ENCODE data around the gene VSTM4.

Gene VSTM4

DNA sequence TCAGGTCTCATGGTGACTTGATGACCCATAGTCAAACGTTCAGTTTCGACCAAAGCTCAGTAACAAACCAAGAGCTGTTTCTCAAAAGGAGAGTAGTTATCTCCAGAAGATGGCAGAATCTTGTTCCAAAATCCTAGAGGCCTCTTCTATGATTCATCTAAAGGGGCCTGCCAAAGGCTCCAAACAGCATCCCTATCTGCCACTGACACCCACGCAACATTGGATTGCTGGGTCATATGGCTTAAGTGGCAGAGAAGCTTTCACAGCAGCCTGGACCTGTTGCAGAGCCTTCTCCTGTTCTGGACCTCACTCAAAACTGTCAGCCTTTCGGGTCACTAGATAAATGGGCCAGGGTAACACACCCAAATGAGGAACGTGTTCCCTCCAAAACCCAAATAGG lies 121.7 kb downstream of the VSTM4 start:
- TF ChIP-seq, protein P1, sequence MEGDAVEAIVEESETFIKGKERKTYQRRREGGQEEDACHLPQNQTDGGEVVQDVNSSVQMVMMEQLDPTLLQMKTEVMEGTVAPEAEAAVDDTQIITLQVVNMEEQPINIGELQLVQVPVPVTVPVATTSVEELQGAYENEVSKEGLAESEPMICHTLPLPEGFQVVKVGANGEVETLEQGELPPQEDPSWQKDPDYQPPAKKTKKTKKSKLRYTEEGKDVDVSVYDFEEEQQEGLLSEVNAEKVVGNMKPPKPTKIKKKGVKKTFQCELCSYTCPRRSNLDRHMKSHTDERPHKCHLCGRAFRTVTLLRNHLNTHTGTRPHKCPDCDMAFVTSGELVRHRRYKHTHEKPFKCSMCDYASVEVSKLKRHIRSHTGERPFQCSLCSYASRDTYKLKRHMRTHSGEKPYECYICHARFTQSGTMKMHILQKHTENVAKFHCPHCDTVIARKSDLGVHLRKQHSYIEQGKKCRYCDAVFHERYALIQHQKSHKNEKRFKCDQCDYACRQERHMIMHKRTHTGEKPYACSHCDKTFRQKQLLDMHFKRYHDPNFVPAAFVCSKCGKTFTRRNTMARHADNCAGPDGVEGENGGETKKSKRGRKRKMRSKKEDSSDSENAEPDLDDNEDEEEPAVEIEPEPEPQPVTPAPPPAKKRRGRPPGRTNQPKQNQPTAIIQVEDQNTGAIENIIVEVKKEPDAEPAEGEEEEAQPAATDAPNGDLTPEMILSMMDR (conservative IDR thresholded peaks at IDR 0.05; ENCODE audit: low read depth, low read length), result no peak
- no peak overlapping the region for H3K4me3 ChIP-seq (ENCODE audit: low read length)
- no peak for DNase-seq (ENCODE audit: low read depth)

DNA sequence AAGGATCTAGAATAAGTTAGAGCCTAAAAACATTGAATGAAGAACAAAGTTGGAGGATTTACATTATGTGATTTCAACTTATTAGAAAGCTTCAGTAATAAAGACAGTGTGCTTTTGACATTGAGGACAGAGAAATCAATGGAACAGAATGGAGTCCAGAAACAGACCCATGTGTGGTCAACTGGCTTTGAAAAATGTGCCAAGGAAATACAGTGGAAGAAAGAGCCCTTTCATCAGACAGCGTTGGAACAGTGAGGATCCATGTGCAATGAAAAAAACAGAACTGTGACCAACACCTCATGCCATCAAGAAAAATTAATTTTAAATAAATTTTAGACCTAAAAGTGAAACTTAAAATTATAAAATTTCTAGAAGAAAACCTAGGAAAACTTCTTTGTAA lies 125.1 kb downstream of the VSTM4 start:
- no peak for DNase-seq (ENCODE audit: low read depth)
- H3K4me3 ChIP-seq (ENCODE audit: low read length), result no peak overlapping the region
- TF ChIP-seq, protein P1 (conservative IDR thresholded peaks at IDR 0.05; ENCODE audit: low read depth, low read length), result no peak

DNA sequence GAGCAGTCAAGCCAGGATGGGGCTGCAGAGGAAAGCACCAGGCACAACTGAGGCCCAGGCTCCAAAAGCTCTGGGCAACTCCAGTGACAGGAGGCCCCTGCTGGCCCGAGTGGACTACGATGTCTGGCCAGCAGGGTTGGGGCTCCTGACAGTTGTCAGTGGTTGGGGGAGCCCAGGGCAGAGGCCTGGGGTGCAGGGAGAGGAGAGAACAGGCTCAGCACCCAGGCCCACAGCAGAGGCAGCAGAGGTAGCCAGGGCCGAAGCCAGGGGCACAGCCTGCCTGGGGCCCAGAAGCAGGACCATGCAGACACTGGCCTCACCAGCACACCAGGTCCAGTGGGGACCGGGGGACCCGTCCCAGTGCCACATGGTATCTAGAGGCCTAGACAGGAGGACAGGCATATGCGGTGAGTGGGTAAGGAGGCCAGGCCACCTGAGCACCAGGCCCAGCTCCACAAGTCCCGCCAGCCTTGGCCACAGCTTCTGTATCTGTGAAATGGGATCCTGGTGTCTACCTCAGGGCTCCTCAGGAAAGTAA lies 129.6 kb downstream of the VSTM4 start:
- no peak overlapping the region for H3K4me3 ChIP-seq (ENCODE audit: low read length)
- TF ChIP-seq, protein P1 (conservative IDR thresholded peaks at IDR 0.05; ENCODE audit: low read depth, low read length), result no peak
- no peak for DNase-seq (ENCODE audit: low read depth)

DNA sequence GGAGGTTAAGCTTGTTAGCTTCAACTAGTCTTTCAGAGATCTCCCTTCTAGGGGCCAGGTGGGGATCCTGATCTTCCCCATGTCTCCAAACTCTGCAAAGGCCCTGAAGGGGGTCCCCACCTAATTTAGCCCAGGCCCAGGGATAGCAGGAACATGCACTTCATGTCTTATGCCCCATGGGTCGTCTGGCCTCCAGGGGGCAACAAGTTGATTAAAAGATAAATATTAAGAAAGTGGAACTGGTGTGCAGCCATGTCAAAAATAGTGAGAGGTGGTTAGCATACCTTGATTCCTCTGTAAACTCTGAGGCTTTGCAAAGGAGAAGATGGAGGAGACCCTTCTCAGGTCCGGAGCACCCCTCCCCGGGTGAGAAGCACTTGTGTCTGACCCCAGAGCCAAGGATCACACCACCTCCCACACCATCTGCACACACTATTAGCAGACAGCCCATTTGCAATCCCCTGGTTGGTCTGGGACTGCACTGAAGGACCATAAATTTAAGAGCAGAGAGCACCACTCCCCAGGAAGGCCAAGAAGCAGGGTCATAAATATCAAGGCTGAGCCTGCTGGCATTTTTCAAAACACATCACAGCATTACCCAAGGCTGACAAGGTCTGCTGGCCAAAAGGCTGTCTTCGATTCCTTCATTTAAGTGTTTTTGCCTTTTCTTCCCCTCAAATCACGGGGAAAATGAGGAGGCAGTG lies 131.5 kb downstream of the VSTM4 start:
- H3K4me3 ChIP-seq (ENCODE audit: low read length), result no peak overlapping the region
- TF ChIP-seq, protein P1 (conservative IDR thresholded peaks at IDR 0.05; ENCODE audit: low read depth, low read length), result no peak
- no peak for DNase-seq (ENCODE audit: low read depth)

DNA sequence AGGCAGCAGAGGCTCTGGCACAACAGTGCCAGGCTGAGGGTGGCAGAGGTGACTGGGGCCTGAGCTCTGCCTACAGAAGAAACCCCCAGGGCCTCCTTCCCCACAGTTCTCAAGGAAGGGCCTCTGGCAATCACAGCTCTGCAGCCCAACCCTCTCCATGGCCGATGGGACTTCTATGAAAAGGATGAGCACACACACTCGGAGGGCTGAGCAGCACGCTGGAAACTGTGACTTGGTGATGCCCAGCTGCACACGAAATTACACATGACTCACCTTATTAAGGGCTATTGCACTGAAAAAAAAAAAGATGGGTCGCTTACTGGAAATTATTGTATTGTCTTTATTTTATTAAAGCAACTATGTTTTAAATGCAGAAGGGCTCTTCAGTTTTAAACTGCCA lies 132.7 kb downstream of the VSTM4 start:
- DNase-seq (ENCODE audit: low read depth), result no peak
- TF ChIP-seq, protein P1 (conservative IDR thresholded peaks at IDR 0.05; ENCODE audit: low read depth, low read length), result no peak
- H3K4me3 ChIP-seq (ENCODE audit: low read length), result no peak overlapping the region

DNA sequence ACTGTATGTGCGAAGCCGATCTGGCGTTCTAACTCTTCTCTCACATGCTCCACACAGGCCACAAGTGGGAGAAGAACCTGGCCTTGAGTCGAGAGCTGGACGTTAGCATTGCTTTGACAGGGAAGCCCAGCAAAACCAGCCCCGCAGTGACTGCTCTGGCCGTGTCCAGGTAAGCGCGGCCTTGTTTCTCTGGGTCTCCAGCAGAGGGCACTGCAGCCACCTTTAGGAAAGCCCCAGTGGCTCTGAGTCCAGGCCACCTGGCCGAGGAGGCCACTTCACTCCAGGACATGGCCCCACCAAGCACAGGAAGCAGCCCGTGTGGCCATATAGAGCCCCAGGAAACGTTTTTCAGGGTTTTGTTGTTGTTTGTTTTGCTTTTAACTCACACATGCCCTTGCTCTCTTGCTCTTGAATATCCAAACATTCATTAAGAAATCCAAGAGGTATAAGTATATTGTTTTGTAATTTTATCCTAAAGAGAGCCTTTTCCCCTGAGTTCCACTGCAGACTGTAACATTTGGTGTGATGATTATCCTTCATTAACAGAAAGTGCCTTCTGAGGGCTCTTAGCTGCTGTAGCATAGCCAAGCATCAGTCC lies 133.9 kb downstream of the VSTM4 start:
- TF ChIP-seq, protein P1 (conservative IDR thresholded peaks at IDR 0.05; ENCODE audit: low read depth, low read length), result peak; percentile 85
- no peak overlapping the region for H3K4me3 ChIP-seq (ENCODE audit: low read length)
- peak; percentile 7 for DNase-seq (ENCODE audit: low read depth)

DNA sequence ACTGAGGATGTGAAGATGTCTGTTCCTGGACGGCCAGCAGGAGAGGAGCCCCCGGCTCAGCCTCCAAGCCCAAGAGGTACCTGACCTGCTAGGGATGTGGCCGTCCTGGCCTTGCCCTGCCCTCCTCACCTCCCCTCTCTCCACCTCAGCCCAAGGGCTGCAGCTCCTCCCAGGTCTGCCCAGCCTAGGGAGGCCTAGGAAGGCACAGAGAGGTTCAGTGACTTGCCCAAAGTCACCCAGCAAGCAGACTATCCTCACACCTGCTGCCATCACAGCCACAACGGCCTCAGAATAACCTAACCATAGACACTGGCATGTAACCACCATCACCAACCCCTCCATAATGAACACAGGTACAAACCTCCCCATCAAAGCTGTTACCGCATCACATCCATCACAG lies 137.0 kb downstream of the VSTM4 start:
- H3K4me3 ChIP-seq (ENCODE audit: low read length), result no peak overlapping the region
- no peak for DNase-seq (ENCODE audit: low read depth)
- TF ChIP-seq, protein P1 (conservative IDR thresholded peaks at IDR 0.05; ENCODE audit: low read depth, low read length), result no peak
